PFSK-1 (cell line): Measurements from ENCODE around the gene BCL7B.

Experiments
- FOXP2 ChIP-seq: optimal IDR thresholded peaks from 2 replicates; pipeline ENCODE3; 2011; ENCODE audit warnings: borderline replicate concordance, control low read depth, inconsistent platforms; ENCODE audit not compliant: insufficient read depth; ENCODE audit errors: extremely low read length, extremely low read depth
- POLR2AphosphoS5 ChIP-seq: IDR thresholded peaks from 2 replicates; pipeline ENCODE4 v1.6.1; 2012; ENCODE audit warnings: low read depth, mild to moderate bottlenecking, control low read depth, low read length, moderate library complexity
- REST ChIP-seq, 2 experiments: IDR thresholded peaks; 2 replicates each; pipeline versions ENCODE4 v1.6.1 to v1.8.0; 2011 to 2012; ENCODE audit warnings: low read depth in 2 of 2, low read length in 2 of 2, control low read depth in 1 of 2, inconsistent platforms in 1 of 2, mild to moderate bottlenecking in 1 of 2, moderate library complexity in 1 of 2; ENCODE audit not compliant: insufficient read depth in 1 of 2
- SIN3A ChIP-seq: IDR thresholded peaks from 2 replicates; pipeline ENCODE4 v1.6.1; 2012; ENCODE audit warnings: mild to moderate bottlenecking, low read length, moderate library complexity, borderline replicate concordance; ENCODE audit not compliant: insufficient read depth
- TAF1 ChIP-seq: IDR thresholded peaks from 2 replicates; pipeline ENCODE4 v1.6.1; 2012; ENCODE audit warnings: low read length, control low read depth, borderline replicate concordance; ENCODE audit not compliant: insufficient read depth

The BCL7B gene

DNA sequence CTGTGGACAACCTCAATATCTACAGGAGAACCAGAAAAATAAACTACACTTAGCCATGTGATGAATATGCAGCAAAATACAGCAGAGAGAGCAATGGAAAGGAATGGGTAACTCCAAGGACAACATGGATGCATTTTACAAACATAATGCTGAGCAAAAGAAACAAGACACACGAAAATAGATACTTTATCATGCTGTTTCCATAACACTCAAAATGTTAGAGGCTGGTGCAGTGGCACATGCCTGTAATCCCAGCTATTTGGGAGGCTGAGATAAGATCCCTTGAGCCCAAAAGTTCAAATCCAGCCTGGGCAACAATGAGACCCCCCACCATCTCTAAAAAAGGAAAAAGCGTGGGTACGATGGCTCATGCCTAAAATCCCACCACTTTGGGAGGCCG lies 8.3 kb downstream of the BCL7B start:
- TF ChIP-seq SIN3A: no peak
- no peak for TF ChIP-seq FOXP2
- TF ChIP-seq REST (IDR thresholded peaks at IDR 0.05; ENCODE audit: insufficient read depth in 1 of 2, low read depth in 2 of 2, low read length in 2 of 2): no peak
- TF ChIP-seq TAF1: no peak
- no peak for TF ChIP-seq POLR2AphosphoS5

- TF ChIP-seq POLR2AphosphoS5 (no peak), FOXP2 (no peak), SIN3A (no peak), REST (IDR thresholded peaks at IDR 0.05; ENCODE audit: insufficient read depth in 1 of 2, low read depth in 2 of 2, low read length in 2 of 2) (no peak), TAF1 (no peak)
Measured at GRCh38 chr7:73547841-73548240, 9.6 kb downstream of the BCL7B start.

- no peak for TF ChIP-seq POLR2AphosphoS5
Measured at GRCh38 chr7:73544678-73545077, 12.8 kb downstream of the BCL7B start.

DNA sequence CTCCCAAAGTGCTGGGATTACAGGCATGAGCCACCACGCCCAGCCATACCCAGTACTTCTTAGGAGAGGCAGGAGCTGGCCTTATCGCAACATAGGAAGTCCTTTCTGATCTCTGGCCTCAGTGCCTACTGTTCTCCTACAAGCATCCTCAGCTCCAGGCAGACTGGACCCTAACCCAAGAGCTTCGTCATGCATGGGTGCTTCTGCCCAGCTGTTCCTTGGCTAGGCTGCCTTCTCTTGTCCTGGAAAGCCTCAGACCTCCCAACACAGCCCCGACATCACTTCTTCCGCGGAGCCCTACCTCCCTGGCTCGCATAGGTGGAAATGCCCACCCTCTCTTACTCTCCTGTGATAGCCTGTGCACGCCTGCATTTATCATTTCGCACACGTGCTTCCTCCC lies 15.8 kb downstream of the BCL7B start:
- TF ChIP-seq SIN3A: no peak
- no peak for TF ChIP-seq POLR2AphosphoS5
- no peak for TF ChIP-seq REST (IDR thresholded peaks at IDR 0.05; ENCODE audit: insufficient read depth in 1 of 2, low read depth in 2 of 2, low read length in 2 of 2)
- no peak for TF ChIP-seq FOXP2
- TF ChIP-seq TAF1: no peak

DNA sequence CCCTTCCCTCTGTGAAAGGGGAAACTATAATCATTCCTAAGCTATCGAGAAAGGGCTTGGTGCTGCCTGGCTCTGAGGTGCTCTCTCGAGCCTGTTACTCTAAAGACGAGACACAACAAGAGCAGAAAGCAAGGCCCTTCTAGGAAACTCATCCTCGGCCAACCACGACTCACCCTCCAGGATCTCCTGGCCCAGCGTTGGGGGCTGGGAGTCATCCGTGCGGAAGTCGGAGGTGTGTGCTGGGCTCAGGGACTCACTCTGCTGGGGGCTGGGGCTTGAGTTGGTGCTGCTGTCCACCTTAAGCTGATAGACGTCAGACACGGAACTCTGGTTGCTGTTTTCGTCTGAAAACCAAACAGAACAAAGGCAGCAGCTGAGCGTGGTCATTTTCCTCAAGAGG lies 17.8 kb downstream of the BCL7B start:
- TF ChIP-seq FOXP2 (no peak), SIN3A (no peak), TAF1 (no peak), POLR2AphosphoS5 (no peak), REST (IDR thresholded peaks at IDR 0.05; ENCODE audit: insufficient read depth in 1 of 2, low read depth in 2 of 2, low read length in 2 of 2) (no peak)
